DMS53 treated with DMSO at 0.1 percent for 48 hours (cell line): Measurements from ENCODE around the gene FILIP1.

ENCODE experiments used
- DNase-seq: peaks from one replicate; lab custom pipeline; 2025; ENCODE audit not compliant: unreplicated experiment; lab: John Stamatoyannopoulos, UW

FILIP1 gene

DNA sequence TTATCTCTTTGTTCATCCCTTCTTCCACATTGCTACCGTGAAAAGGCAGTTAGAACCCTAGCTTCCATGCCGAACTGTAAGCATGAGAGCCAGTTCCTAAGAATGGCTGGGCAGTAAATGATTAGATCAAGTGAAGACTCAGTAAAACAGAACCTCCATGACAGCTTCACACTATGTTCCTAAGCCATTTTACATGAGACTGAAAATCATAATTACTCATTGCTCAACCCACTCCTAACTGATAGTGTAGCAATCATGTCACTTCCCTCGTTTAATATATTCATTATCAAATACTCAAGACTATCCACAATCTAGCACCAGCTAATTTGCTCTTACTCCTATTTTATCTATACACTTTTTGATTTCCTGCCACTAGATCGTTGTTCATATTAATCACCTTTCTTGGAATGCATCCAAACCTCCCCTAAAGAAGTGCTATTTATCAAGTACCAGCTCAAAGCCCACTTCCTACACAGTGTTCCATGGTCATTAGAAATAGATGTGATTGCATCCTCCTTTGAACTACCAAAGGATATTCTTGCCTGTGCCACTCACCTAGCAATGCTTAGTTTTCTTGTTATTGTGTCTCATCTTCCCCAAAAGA is 215.0 kb downstream of the FILIP1 start:
- no peak for DNase-seq

DNA sequence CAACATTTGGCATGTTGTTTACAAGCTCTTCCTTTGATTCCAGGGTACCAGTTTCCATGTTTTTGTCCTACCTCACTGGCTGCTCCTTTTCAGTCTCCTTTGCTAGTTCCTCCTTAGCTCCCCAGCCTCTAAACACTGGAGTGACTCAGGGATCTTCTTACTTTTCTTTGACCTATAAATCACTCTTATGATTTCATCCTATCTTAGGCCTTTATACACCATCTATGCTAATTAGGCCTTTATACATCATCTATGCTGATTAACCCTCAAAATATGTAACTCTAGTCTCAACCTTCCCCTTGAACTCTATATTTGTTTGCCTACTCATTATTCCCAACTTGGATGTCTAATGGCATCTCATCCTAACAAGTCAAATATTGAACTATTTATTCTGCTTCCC is 218.5 kb downstream of the FILIP1 start:
- DNase-seq: no peak

DNA sequence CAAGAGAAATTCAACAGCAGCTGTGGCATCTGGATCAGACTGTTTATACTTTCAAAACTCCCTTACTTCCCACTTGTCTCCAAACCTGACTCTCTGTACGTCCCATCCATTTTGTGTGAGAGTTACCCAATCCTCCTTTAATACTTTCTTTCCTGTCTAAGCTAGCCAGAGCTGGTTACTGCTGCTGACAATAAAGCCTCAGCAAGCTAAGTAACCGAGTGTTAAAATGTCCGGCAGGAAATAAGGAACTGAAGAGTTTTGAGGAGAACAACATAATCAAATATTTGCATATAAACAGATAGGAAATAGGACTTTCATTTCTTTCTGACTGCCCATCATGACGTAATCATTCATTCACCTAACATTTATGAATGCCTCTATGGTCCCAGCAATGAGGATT is 220.6 kb downstream of the FILIP1 start:
- no peak for DNase-seq

DNA sequence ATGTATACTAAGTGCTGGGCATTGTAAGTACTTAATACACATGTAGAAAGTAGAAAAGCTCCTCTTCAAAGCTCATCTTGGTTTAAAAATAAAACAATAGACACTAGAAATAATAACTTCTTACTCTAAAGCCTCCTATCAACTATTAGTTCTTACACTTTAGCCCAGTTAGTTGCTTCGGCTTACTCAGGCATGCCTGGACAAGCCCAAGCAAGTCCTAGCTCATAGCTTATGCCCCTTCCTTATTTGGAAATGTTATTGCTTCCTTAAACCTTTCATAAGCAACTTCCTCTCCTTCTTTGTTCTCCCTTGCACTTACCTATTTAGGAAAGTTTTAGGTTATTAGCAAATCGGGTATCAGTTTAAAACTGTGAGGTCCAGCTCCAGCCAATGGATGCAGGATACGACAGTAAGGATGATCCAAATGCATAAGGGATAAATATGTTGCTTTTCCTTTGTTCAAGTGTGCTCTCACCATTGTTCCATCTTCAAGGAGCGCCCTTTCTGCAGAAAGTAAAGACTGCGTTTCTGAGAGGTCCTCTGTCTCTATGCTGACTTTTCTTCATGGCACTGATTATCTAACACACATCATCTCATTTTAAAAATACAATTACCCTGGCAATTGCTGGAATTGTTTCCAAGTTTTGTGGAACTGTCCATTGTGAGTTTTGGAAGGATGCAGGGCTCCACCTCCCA is 221.3 kb downstream of the FILIP1 start:
- no peak for DNase-seq

DNA sequence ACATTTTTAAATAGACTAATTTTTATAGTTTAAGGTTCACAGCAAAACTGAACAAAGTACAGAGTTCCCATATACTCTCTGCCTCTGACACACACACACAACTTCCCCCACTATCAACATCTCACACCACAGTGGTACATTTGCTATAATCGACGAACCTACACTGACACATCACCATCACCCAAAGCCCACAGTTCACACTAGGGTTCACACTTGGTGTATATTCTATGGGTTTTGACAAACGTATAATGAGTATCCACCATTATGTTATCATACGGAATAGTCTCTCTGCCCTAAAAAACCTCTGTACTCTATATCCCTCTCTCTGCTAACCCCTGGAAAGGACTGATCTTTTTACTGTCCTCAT is 224.6 kb downstream of the FILIP1 start:
- DNase-seq: no peak

- DNase-seq: no peak
Measured at GRCh38 chr6:75268121-75268987, 225.2 kb downstream of the FILIP1 start.

DNA sequence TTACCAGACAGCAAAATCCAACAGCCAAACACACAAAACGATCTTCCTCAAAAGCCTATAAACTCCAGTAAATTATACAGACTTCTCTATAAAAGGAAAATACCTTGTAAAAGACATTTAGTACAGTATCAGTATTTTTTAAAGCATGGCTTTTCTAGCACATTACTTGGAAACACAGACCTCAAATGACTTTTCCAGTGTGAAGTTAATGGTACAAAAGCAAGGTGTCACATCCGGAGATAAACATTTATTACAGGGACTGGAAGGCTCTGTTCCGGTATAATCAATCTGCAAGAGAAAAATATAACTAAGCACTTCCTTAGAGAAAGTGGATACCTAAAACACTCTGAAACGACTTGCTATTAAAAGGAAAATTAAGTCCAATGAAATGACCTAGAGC is 226.1 kb downstream of the FILIP1 start:
- DNase-seq: no peak

DNA sequence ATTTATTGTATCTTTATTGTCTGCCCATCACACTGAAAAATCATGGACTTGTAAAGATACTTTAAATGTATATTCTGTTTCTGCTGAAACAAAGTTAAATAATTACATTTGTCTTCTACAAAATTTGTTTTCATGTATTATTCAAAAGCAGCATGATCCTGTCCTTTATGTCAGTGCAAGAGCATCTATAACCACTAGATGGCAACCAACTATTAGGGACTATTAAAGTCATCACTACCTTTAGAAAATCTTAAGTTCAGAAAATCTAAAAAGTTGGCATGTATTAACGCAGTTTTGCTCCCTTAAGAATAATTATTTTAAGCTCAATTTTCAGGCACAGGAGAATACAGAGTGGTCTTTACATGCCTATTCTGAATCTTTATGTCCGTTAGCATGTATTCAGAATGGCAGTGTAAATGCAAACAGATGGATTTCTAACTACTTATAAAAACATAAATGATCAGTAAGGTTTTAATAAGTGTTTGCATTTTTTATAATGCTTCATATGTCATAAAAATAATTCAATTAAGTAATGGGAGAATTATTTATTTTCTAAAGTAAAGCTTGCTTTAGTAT is 226.8 kb downstream of the FILIP1 start:
- DNase-seq: peak; percentile 72

- DNase-seq: no peak
Measured at GRCh38 chr6:75263401-75263750, 230.2 kb downstream of the FILIP1 start.

DNA sequence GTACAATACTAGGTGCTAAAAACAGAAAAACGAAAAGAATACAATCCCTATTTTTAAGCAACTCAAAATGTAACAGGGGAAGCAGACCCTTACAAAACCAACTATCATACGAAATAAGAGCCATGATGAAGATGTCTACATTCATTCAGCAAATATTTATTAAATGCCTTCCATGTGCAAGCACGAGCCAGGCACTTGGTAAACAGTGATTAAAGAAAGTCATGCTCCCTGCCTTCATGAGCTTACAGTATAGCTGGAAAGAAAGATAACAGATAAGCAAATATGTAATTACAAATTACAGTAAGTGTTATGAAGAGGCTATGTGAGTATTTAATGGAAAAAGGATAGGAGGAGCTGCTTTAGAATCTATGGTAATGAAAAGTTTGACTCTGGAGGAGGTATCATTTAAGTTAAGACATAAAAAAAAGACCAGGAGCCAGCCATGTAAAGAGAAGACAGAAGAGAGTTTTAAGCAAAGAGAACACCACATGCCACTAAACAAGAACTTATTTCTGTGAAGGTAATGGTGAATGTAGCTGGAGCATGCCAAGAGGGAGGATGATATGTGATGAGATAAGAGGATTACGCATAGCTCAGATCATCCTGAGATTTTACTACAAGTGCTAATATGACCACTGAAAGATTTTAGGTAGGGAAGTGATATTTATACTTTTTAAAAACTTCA is 230.7 kb downstream of the FILIP1 start:
- DNase-seq: no peak

DNA sequence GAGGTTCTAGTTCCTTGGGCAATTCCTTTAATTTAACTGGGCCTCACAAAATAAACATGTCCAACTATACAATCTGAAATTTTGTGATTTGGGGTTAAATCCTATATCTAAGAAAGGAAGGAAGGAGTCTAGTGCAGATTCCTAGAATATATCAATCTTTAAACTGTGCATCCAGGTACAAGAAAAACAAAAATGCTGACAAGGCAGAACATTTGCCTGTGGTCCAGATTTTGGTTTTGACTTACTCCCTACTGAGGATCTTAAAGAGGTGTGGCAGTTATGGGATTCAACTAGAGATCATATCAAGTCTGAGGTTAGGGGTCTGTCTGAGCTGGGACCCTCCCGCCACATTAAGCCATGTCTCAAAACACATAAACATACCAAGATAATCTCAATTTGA is 232.3 kb downstream of the FILIP1 start:
- no peak for DNase-seq

DNA sequence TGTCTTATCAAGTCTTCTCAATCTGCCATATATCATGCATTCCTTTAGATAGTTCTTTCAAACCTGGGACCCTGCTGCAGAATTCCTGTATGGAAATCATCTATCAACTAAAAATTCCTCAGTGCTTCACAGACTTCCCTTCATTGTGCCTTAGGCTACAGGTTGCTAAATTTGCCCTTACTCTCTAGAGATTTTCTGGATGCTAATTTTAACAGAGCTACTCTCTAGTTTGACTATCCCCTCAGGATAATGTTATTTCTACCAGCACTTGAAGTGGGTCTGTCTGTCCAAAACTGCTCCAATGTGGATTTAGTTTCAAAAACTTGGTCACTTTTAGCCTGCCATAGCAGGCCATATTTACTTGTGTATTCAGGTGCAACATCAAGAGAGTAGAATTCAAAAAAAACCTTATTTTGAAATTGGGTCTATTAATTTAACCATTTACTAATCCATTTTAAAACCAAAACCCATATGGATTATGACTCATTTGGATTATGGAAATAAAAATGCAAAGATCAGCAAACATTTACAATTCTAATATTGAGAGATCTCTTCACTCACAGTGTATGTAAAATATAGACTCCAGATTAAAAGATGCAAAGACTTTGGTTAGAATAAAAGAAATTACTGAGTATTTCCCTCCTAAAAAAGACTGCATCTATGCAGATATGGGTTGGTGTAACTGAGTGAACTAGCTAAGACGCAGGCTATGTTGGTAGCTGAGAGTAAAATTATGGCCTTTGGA is 236.1 kb downstream of the FILIP1 start:
- no peak for DNase-seq

GRCh38 chr6:75250552-75250951 is 243.0 kb downstream of the FILIP1 start:
- DNase-seq: no peak

DNA sequence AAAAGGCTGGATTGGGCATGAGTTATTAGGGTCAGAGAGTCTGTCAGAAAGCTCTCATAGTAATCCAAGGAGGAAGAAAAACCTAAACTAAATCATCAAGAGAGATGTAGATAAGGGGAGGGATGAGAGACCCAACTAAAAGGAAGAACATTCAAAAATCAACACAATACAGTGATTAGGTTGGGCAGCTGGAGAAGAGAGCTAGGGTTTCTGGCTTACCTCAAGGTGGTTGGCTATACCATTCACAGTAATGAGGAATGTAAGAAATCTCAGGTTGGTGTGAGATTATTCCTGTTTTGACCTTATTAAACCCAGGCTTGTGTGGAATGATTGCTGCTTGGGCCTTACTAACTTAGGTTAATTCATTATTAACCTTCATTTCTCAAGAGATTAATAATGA is 243.8 kb downstream of the FILIP1 start:
- no peak for DNase-seq

- DNase-seq: no peak
Measured at GRCh38 chr6:75246386-75246785, 247.2 kb downstream of the FILIP1 start.

GRCh38 chr6:75244063-75244584 is 249.5 kb downstream of the FILIP1 start:
- no peak for DNase-seq

- DNase-seq: peak; percentile 99
Measured at GRCh38 chr6:75243333-75244062, 250.1 kb downstream of the FILIP1 start, which contains the start of gene COX7A2. Gene COX7A2, minus strand, starts transcription at chr6:75243801. Its CDS starts 67 bp downstream, at chr6:75243734.
